ENCODE measurements around the gene ZBTB7C.

Gene ZBTB7C

DNA sequence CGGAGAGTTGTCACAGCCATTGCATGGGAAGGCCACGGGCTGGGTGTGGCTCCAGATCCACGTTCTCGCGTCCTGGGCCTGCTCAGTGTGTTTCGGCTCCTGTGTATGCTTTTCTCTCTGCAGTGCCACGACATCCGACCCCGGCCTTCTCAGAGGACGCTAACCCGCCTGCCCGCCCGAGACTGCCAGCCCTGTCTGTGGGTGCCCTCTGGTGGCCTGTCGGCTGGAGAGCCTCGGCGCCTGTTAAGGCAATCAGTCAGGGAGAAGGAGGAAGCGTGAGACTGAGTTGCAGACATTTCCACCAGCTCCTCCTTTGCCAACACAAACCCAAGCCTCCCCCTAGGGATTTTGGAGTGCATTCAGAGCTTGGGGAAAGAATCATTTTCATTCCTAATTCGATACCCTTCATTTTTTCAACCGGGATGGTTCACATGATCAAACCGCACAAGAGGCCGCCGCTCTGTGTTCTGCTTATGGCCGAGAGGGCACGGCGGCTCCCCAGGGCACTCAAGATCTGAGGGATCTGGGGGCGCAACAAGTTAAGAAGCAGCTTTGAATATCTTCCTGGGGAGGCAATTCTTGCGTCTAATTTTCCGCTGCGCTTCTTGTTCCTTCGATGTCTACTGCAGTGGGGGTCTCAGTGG lies 37.5 kb upstream of the ZBTB7C start:
- TF ChIP-seq, protein P1, sequence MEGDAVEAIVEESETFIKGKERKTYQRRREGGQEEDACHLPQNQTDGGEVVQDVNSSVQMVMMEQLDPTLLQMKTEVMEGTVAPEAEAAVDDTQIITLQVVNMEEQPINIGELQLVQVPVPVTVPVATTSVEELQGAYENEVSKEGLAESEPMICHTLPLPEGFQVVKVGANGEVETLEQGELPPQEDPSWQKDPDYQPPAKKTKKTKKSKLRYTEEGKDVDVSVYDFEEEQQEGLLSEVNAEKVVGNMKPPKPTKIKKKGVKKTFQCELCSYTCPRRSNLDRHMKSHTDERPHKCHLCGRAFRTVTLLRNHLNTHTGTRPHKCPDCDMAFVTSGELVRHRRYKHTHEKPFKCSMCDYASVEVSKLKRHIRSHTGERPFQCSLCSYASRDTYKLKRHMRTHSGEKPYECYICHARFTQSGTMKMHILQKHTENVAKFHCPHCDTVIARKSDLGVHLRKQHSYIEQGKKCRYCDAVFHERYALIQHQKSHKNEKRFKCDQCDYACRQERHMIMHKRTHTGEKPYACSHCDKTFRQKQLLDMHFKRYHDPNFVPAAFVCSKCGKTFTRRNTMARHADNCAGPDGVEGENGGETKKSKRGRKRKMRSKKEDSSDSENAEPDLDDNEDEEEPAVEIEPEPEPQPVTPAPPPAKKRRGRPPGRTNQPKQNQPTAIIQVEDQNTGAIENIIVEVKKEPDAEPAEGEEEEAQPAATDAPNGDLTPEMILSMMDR (IDR thresholded peaks at IDR 0.05), result peak; percentile 92

DNA sequence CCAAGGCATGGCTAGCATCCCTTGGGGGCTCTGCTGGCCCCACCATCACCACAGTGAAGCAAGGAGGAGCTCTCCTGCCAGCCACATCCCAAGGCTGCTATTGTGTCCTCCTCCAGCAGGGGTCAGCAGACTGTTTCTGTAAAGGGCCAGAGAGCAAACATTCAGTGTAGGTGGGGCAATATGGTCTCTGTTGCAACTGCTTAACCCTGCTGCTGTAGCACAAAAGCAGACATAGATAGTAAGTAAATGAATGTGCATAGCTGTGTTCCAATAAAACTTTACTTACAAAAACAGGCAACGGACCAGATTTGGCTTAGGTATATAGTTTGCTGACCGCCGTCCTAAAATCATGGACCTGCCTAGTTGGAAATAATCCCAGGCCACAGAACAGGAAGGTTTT lies 36.4 kb upstream of the ZBTB7C start:
- TF ChIP-seq, protein P1 (IDR thresholded peaks at IDR 0.05), result peak; percentile 97

GRCh38 chr18:48442761-48443160 lies 33.6 kb upstream of the ZBTB7C start:
- TF ChIP-seq, protein P1 (IDR thresholded peaks at IDR 0.05), result no peak

DNA sequence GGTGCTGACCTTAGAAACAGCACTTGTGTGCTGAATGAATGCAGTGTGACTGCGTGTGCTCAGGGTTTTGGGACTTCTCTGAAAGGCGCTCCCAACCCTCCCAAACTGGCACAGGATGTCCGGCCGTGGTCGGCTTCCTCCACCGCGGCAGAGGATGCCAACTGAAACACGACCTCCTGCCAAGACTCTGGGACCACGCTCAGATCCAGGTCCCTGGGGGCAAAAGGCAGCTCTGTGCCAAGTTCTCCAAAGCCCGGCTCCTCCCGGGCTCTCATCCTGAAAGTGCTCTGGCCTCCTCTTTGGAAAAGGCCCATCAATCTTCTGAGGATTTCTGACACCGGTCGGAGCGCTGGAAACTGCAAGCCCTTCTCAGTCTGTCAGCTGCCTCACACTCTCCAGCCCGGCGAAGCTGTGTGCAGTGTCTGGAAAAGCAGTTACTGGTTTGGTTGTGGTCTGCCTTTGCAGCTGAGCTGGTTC lies 32.3 kb upstream of the ZBTB7C start:
- TF ChIP-seq, protein P1 (IDR thresholded peaks at IDR 0.05), result no peak

GRCh38 chr18:48440924-48441323 lies 31.7 kb upstream of the ZBTB7C start:
- TF ChIP-seq, protein P1 (IDR thresholded peaks at IDR 0.05), result no peak

- TF ChIP-seq, protein P1 (IDR thresholded peaks at IDR 0.05), result no peak
Measured at GRCh38 chr18:48436907-48437306, 27.7 kb upstream of the ZBTB7C start.

DNA sequence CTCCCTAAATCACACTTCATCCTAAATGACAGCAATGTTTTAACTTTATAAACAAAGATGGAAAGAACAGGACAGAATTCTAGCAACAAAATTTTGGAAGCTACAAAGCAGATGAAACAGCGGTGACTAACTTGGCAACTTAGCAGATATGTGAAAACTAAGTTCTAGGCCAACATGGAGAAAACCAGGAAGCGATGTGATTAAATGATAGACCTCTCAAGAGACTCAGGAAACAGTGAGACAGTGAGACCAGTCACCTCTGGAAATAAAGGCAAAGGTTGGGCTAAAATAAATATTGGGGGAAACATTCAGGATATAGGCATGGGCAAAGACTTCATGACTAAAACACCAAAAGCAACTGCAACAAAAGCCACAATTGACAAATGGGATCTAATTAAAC lies 24.4 kb upstream of the ZBTB7C start:
- TF ChIP-seq, protein P1 (IDR thresholded peaks at IDR 0.05), result no peak

- TF ChIP-seq, protein P1 (IDR thresholded peaks at IDR 0.05), result no peak
Measured at GRCh38 chr18:48430150-48430549, 21.0 kb upstream of the ZBTB7C start.

Data from LNCAP (cell line).